Vagina (tissue), 2 donors: ENCODE results near the gene FRS2.

Experiments
- CTCF ChIP-seq, 3 experiments: fragments of 450-650 bp in 2 of 3; fragments of 200-600 bp in 1 of 3; sonication (generic) in 1 of 3; IDR thresholded peaks; one replicate each; pipeline ENCODE4 v1.5.1; 2017 to 2019; ENCODE audit warnings: antibody characterized with exemption in 3 of 3, mild to moderate bottlenecking in 2 of 3, moderate library complexity in 2 of 3
- POLR2A ChIP-seq, 2 donors: fragments of 450-650 bp; IDR thresholded peaks; one replicate each; pipeline ENCODE4 v1.6.1; 2017; ENCODE audit warnings: antibody characterized with exemption in 2 of 2, mild to moderate bottlenecking in 2 of 2, moderate library complexity in 2 of 2
- POLR2AphosphoS5 ChIP-seq, 2 donors: sonication (generic); formaldehyde crosslinking; IDR thresholded peaks; one replicate each; pipeline ENCODE4 v1.9.0; 2017; ENCODE audit warnings: antibody characterized with exemption in 2 of 2, mild to moderate bottlenecking in 2 of 2, low read depth in 1 of 2; ENCODE audit not compliant: insufficient read depth in 1 of 2

- no peak for TF ChIP-seq POLR2A (IDR thresholded peaks at IDR 0.05)
- TF ChIP-seq CTCF (IDR thresholded peaks at IDR 0.05) = no peak
- TF ChIP-seq POLR2AphosphoS5 (IDR thresholded peaks at IDR 0.05; ENCODE audit: insufficient read depth in 1 of 2, low read depth in 1 of 2) = no peak
Observed at GRCh38 chr12:69579029-69579428, 108.8 kb downstream of the FRS2 start.
